Kidney epithelial cell (primary cell): Measurements from ENCODE around the gene RSPO4. TPM values are rescaled to one million over a fixed set of nuclear protein-coding genes. Genes with fewer than 3 reads are reported as not detected.

Source experiments
- DNase-seq: peaks from one replicate; pipeline ENCODE4 v3.0.0-alpha.2; 2010; ENCODE audit warnings: low read depth
- H3K27me3 ChIP-seq: 2 replicates; pipeline ENCODE4 v1.6.0; 2011; ENCODE audit warnings: low read length; ENCODE audit not compliant: control insufficient read depth, insufficient read depth
- H3K36me3 ChIP-seq: 2 replicates; pipeline ENCODE4 v1.5.1; 2011; ENCODE audit warnings: low read length; ENCODE audit not compliant: control insufficient read depth, insufficient read depth
- H3K4me3 ChIP-seq: 2 replicates; pipeline ENCODE4 v1.5.1; 2011; ENCODE audit warnings: low read depth, mild to moderate bottlenecking, control low read depth, low read length
- total RNA-seq: library from RNA; depleted of rRNA; stranded (reverse); fragments of >200 nt; gene quantifications from 2 replicates; pipeline ENCODE4 v1.2.3, GENCODE V29; 2015
- TF ChIP-seq, protein P1 (sequence below): IDR thresholded peaks from 2 replicates; pipeline ENCODE4 v1.5.1; 2011; ENCODE audit warnings: mild to moderate bottlenecking, moderate library complexity, low read length, control low read depth, inconsistent platforms; ENCODE audit not compliant: insufficient read depth, poor library complexity, severe bottlenecking

RSPO4 gene
- total RNA-seq, 1 donor from 2014 or later = 3.3 TPM

DNA sequence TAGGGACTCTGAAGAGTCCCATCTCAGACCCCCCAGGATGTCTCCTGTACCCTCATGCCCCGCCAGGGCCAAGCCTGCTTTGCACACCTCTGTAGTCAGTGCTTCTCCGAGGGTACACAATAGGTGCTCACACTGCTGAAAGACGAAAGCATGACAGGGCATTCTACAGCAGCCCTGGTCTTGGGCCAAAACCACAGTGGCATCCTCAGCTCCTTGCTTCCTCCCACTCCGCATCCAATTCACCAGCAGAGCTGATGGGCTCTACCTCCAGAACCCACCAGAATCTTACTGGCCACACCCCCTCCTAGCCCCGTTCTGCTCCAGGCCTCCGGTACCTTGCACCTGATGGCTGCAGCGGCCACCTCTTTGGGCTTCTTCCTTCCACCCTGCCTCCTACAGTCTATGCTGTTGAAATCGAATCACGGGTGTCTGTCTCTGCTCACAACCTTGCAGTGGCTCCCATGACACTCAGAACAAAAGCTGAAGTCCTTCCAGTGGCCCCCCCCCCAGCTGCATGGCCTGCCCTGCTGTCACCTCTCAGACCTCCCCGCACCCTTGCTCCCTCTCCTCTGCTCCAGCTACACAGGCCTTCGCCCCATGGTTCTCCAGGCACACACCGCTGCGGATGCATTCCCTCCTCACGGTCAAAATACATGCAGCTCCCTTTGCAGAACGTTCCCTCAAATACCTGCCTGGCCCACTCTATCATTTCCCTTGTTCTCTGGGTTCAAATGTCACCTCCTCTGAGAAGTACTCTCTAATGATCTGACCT lies 87.2 kb downstream of the RSPO4 start:
- Histone ChIP-seq H3K27me3 (peaks cover 15% of the 10 kb centered on the region), H3K4me3 (no peak overlapping the region), H3K36me3 (no peaks in the 10 kb centered on the region)
- TF ChIP-seq, protein P1, sequence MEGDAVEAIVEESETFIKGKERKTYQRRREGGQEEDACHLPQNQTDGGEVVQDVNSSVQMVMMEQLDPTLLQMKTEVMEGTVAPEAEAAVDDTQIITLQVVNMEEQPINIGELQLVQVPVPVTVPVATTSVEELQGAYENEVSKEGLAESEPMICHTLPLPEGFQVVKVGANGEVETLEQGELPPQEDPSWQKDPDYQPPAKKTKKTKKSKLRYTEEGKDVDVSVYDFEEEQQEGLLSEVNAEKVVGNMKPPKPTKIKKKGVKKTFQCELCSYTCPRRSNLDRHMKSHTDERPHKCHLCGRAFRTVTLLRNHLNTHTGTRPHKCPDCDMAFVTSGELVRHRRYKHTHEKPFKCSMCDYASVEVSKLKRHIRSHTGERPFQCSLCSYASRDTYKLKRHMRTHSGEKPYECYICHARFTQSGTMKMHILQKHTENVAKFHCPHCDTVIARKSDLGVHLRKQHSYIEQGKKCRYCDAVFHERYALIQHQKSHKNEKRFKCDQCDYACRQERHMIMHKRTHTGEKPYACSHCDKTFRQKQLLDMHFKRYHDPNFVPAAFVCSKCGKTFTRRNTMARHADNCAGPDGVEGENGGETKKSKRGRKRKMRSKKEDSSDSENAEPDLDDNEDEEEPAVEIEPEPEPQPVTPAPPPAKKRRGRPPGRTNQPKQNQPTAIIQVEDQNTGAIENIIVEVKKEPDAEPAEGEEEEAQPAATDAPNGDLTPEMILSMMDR = no peak
- no peak for DNase-seq

DNA sequence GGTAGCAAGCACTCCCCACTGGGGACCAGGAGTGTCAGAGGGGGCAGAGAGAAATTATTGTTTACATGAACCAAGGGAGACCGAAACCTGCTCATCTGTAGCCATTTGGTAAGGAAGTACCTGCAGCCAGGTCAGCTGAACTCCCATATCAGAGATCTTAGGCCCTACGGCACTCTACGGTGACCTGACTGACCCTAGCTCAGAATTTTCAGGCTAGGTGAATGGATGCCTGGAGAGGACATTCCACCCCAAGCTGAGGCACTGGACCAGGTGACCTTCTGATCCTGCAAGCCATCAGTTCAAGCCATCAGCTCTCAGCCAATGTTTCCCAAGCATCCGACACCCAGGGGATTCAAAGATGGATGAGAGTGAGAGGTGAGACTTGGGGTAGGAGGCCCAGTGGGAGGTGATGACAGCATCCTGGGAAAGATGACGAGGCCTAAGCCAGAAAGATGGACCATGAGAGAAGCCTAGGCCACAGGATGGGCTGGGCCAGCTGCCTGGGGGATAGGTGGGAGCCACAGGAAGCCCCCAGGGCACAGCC lies 88.7 kb downstream of the RSPO4 start:
- no peaks in the 10 kb centered on the region for H3K36me3 ChIP-seq
- no peak overlapping the region for H3K4me3 ChIP-seq
- peaks cover 15% of the 10 kb centered on the region for H3K27me3 ChIP-seq
- no peak for DNase-seq
- TF ChIP-seq, protein P1 = no peak

DNA sequence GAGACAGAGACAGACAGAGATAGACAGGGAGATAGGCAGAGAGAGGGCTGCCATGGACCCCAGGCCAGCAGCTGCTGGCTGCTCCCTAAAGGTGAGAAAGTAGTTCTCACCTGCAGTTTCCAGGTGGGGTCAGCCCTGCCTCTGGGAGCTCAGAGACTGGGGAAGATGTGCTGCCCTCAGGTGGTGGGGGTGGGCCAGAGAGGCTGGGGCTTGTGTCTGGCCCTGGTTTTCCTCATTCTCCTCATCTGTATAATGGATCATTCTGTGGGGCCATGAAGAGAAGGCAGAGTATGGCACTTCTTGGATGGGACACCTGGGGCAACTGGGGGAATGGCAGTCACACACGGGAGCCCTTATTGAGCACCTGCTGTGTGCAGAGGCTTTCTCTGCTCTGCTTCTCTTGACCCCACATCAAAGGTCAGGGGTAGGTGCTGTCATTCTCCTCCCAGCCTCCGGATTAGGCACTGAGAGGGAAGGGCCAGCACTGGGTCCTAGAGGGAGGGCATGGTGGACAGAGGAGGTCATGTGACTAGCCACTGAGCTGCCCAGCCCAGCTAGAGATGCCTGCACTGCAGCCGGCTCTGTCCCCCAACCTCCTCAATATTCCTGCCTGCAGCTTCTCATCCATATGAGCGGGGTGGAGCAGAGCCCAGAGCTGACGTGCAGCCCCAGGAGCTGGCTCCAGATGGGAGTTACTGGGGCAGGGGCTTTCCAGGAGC lies 90.1 kb downstream of the RSPO4 start:
- Histone ChIP-seq H3K27me3 (peaks cover 15% of the 10 kb centered on the region), H3K4me3 (no peak overlapping the region), H3K36me3 (no peaks in the 10 kb centered on the region)
- no peak for DNase-seq
- TF ChIP-seq, protein P1 = no peak

DNA sequence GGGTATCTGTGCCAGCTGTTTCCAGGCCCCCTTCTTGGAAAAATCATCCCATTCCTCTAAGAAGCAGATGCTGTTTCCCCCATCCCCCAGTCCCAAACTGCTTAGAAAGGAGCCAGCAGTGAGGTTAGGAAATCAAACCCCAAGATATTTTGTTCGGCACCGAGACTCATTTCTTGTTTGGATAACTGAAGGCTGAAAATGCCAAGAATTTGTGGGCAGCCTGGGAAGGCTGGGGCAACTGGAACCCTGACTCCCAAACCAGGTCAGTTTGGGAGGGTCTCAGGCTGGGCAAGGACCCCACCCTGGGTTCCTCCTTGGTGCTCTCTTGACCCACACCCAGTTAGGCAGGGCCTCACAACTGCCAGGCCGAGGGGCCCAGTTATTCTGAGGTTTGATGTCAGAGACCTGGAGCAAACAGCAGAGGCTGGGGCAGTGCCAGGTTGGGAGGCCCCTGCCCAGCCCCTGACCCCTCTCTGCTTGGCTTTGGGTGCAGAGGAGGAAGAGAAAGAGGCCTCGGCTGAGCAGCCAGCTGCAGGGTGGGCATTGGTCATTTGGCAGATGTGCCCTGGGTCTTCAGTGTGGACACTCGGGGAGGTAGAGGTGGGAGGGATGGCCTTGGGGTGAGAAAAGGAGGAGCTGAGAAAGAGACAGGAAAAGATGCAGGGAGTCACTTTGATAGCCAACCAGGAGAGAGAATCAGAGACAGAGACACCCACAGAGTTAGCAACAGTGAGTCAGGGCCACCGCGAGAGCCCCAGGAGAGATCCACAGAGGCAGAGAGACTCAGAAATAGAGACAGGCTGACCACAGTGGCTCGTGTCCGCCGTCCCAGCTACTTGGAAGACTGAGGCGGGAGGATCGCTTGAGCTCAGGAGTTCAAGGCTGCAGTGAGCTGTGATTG lies 91.0 kb downstream of the RSPO4 start:
- DNase-seq = no peak
- no peak overlapping the region for H3K4me3 ChIP-seq
- H3K36me3 ChIP-seq = no peaks in the 10 kb centered on the region
- TF ChIP-seq, protein P1 = no peak
- H3K27me3 ChIP-seq = peaks cover 12% of the 10 kb centered on the region

DNA sequence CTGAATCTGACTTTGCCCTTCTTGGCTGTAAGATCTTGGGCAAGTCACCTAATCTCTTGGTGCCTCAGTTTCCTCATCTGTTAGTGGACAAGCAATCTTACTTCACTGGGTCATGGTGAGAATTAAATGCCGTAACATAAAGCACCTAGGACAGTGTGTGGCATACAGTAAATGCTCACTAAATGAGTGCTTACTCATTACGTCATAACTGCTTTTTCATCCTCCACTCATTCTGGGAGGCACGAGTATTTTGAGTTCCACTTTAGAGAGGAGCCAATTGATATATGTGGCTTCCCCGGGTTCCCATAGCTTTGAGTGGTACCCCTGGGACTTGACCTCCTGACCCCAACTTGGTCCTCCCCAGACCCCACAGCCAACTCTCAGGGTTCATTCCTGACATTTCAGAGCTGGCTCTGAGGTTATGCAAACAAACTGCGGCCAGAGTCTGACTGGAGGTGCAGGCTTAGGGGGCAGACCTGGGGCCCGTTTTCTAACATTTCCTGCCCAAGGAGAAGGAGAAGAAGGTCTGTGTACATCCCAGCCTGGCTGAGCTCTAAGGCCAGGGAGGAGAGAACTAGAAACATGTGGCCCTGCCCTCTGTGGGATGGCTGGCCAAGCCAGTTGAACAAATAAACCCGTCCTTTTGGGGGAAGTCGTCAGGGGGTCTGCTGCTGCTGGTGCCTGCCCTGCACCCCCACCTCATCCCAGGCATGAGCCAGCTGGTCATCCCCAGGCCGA lies 91.8 kb downstream of the RSPO4 start:
- no peak for DNase-seq
- Histone ChIP-seq H3K27me3 (peaks cover 8% of the 10 kb centered on the region), H3K36me3 (no peaks in the 10 kb centered on the region), H3K4me3 (no peak overlapping the region)
- TF ChIP-seq, protein P1 = no peak
